Neuronal stem cell (in vitro differentiated cells): ENCODE data around the gene SLC46A2.

Experiments used
- DNase-seq: peaks from one replicate; pipeline ENCODE4 v3.0.0-alpha.2; 2013; ENCODE audit warnings: low spot score
- H2AFZ ChIP-seq: one replicate; pipeline ENCODE4 v1.6.1; 2013; ENCODE audit warnings: mild to moderate bottlenecking, low read length, inconsistent platforms
- H2AK5ac ChIP-seq: 2 replicates; pipeline ENCODE4 v1.6.1; 2013; ENCODE audit warnings: low read depth, mild to moderate bottlenecking, inconsistent platforms, low read length, moderate library complexity, mixed read lengths
- H2BK120ac ChIP-seq: 2 replicates; pipeline ENCODE4 v1.6.1; 2013; ENCODE audit warnings: low read depth, mild to moderate bottlenecking, inconsistent platforms, low read length, moderate library complexity, mixed read lengths
- H2BK12ac ChIP-seq: one replicate; pipeline ENCODE4 v1.6.1; 2013; ENCODE audit warnings: low read length, inconsistent platforms
- H2BK15ac ChIP-seq: 2 replicates; pipeline ENCODE4 v1.6.1; 2013; ENCODE audit warnings: mild to moderate bottlenecking, low read length, inconsistent platforms, mixed read lengths
- H2BK5ac ChIP-seq: one replicate; pipeline ENCODE4 v1.6.1; 2013; ENCODE audit warnings: inconsistent platforms, mild to moderate bottlenecking, low read length, moderate library complexity
- H3K14ac ChIP-seq: one replicate; pipeline ENCODE4 v1.6.1; 2013; ENCODE audit warnings: low read length, inconsistent platforms
- H3K18ac ChIP-seq: 2 replicates; pipeline ENCODE4 v1.6.1; 2013; ENCODE audit warnings: low read length, inconsistent platforms
- H3K23ac ChIP-seq: 2 replicates; pipeline ENCODE4 v1.6.1; 2013; ENCODE audit warnings: low read depth, mild to moderate bottlenecking, mixed read lengths, low read length, inconsistent platforms; ENCODE audit not compliant: poor library complexity
- H3K27ac ChIP-seq: replicated peaks from 3 replicates; pipeline ENCODE4 v1.5.1; 2013; ENCODE audit warnings: low read length, inconsistent platforms
- H3K27me3 ChIP-seq, 3 experiments: 2 replicates each; pipeline ENCODE4 v1.6.1; 2013; ENCODE audit warnings: low read length in 3 of 3, mild to moderate bottlenecking in 2 of 3, inconsistent platforms in 1 of 3, low read depth in 1 of 3, mixed read lengths in 1 of 3, moderate library complexity in 1 of 3; ENCODE audit not compliant: control insufficient read depth in 3 of 3, insufficient read depth in 3 of 3
- H3K36me3 ChIP-seq, 2 donors: replicated peaks in 1 of 2; 2 replicates each; pipeline ENCODE4 v1.6.1; 2013; ENCODE audit warnings: low read length in 2 of 2; ENCODE audit not compliant: control insufficient read depth in 2 of 2, insufficient read depth in 2 of 2
- H3K4ac ChIP-seq: 2 replicates; pipeline ENCODE4 v1.6.1; 2013; ENCODE audit warnings: inconsistent platforms, mild to moderate bottlenecking, low read length, moderate library complexity
- H3K4me1 ChIP-seq, 2 donors: 1 replicate in 1 of 2; 2 replicates in 1 of 2; pipeline ENCODE4 v1.6.1; 2013; ENCODE audit warnings: low read length in 2 of 2, low read depth in 1 of 2; ENCODE audit not compliant: control insufficient read depth in 2 of 2, insufficient read depth in 1 of 2
- H3K4me2 ChIP-seq: one replicate; pipeline ENCODE4 v1.6.1; 2013; ENCODE audit warnings: mild to moderate bottlenecking, low read length, inconsistent platforms; ENCODE audit not compliant: insufficient read depth, poor library complexity, severe bottlenecking
- H3K4me3 ChIP-seq, 2 donors: 2 replicates each; pipeline ENCODE4 v1.5.1; 2013; ENCODE audit warnings: low read length in 2 of 2, mild to moderate bottlenecking in 2 of 2, inconsistent platforms in 1 of 2, moderate library complexity in 1 of 2
- H3K79me1 ChIP-seq: one replicate; pipeline ENCODE4 v1.6.1; 2013; ENCODE audit warnings: low read depth, mild to moderate bottlenecking, inconsistent platforms, low read length, moderate library complexity
- H3K9ac ChIP-seq: one replicate; pipeline ENCODE4 v1.6.1; 2013; ENCODE audit warnings: mild to moderate bottlenecking, low read depth, low read length, inconsistent platforms; ENCODE audit not compliant: poor library complexity
- H3K9me3 ChIP-seq, 2 donors: replicated peaks in 1 of 2; 2 replicates each; pipeline versions ENCODE3 to v1.6.1; 2013; ENCODE audit warnings: low read length in 2 of 2, mild to moderate bottlenecking in 2 of 2, inconsistent platforms in 1 of 2, low read depth in 1 of 2, mixed read lengths in 1 of 2, moderate library complexity in 1 of 2; ENCODE audit not compliant: control insufficient read depth in 2 of 2, insufficient read depth in 1 of 2
- H4K8ac ChIP-seq: one replicate; pipeline ENCODE4 v1.6.1; 2013; ENCODE audit warnings: low read depth, mild to moderate bottlenecking, inconsistent platforms, low read length, moderate library complexity
- H4K91ac ChIP-seq: one replicate; pipeline ENCODE4 v1.6.1; 2013; ENCODE audit warnings: low read length, low read depth, mild to moderate bottlenecking, inconsistent platforms; ENCODE audit not compliant: poor library complexity
- WGBS, 2 donors: extraction: QIAGEN DNeasy Blood & Tissue Kit; methylation state at CpG; one replicate each; pipeline ENCODE4 v1.1.7; 2013; ENCODE audit warnings: missing lambda C conversion rate in 2 of 2, mixed read lengths in 1 of 2; ENCODE audit not compliant: insufficient read length in 2 of 2, insufficient replicate concordance in 1 of 2; ENCODE audit errors: extremely low coverage in 2 of 2; 5-methylcytosine and 5-hydroxymethylcytosine counted together

Gene SLC46A2

GRCh38 chr9:112861638-112862555 is 28.8 kb downstream of the SLC46A2 start:
- no peak overlapping the region for H2BK120ac ChIP-seq
- no peak overlapping the region for H3K14ac ChIP-seq
- peak overlapping the region; percentile 20 for H3K18ac ChIP-seq
- no peak overlapping the region for H2AK5ac ChIP-seq
- no peak overlapping the region for H2BK15ac ChIP-seq
- no peak overlapping the region for H3K4me2 ChIP-seq
- no CpG with 5 or more reads among the region's 19 CpGs for WGBS, 2 donors
- no peak overlapping the region for H2AFZ ChIP-seq
- DNase-seq: no peak
- H3K4me1 ChIP-seq: no peaks in the 10 kb centered on the region
- H3K4me3 ChIP-seq: no peak overlapping the region
- H4K8ac ChIP-seq: no peak overlapping the region
- H3K27ac ChIP-seq: no peak overlapping the region
- H3K27me3 ChIP-seq: no peaks in the 10 kb centered on the region
- H3K9me3 ChIP-seq: no peaks in the 10 kb centered on the region
- no peak overlapping the region for H3K23ac ChIP-seq
- H3K79me1 ChIP-seq: no peaks in the 10 kb centered on the region
- H3K4ac ChIP-seq: no peak overlapping the region
- H4K91ac ChIP-seq: no peak overlapping the region
- H2BK5ac ChIP-seq: no peak overlapping the region
- no peak overlapping the region for H2BK12ac ChIP-seq
- peaks cover 0 to 19% of the 10 kb centered on the region in 2 donors for H3K36me3 ChIP-seq
- H3K9ac ChIP-seq: no peak overlapping the region

DNA sequence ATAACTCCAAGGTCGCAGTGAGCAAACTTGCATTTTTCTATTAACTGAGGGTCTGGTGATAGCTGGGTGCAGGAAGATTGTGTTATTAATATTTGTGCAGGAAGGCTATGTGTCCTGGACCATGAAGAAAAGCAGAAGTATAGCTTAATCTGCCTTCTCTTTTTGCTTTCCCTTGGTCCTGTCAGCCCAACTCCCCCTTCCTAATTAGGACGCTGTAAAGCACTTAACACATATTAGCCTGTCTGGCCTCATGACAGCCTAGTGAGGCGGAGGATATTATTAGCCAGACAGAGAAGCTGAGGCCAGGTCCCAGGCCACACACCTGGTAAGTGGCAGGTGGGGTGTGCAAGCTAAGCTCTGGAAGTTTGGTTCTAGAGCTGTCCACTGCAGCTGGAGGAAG is 29.5 kb downstream of the SLC46A2 start:
- Histone ChIP-seq H3K79me1 (no peaks in the 10 kb centered on the region), H3K4ac (no peak overlapping the region), H3K23ac (no peak overlapping the region), H4K8ac (no peak overlapping the region), H2BK12ac (no peak overlapping the region), H3K18ac (no peak overlapping the region), H2AK5ac (no peak overlapping the region), H2BK15ac (no peak overlapping the region), H3K27me3 (no peaks in the 10 kb centered on the region), H2BK120ac (no peak overlapping the region), H3K9me3 (no peaks in the 10 kb centered on the region), H3K36me3 (peaks cover 0 to 17% of the 10 kb centered on the region in 2 donors), H4K91ac (no peak overlapping the region), H3K4me3 (no peak overlapping the region), H3K14ac (no peak overlapping the region), H3K27ac (no peak overlapping the region), H2BK5ac (no peak overlapping the region), H2AFZ (no peak overlapping the region), H3K4me1 (no peaks in the 10 kb centered on the region), H3K4me2 (no peak overlapping the region), H3K9ac (no peak overlapping the region)
- WGBS, 2 donors: no CpG with 5 or more reads among the region's 3 CpGs
- DNase-seq: no peak

- H2BK12ac ChIP-seq: no peak overlapping the region
- H3K27ac ChIP-seq: no peak overlapping the region
- no peak overlapping the region for H2BK5ac ChIP-seq
- peaks cover 0 to 14% of the 10 kb centered on the region in 2 donors for H3K36me3 ChIP-seq
- no CpG with 5 or more reads among the region's 1 CpG for WGBS, 2 donors
- H3K79me1 ChIP-seq: no peaks in the 10 kb centered on the region
- no peak overlapping the region for H3K4me2 ChIP-seq
- no peak overlapping the region for H4K8ac ChIP-seq
- no peak overlapping the region for H3K4me3 ChIP-seq
- no peak overlapping the region for H3K9ac ChIP-seq
- H3K4me1 ChIP-seq: no peaks in the 10 kb centered on the region
- H2BK120ac ChIP-seq: no peak overlapping the region
- no peak overlapping the region for H3K14ac ChIP-seq
- H2AK5ac ChIP-seq: no peak overlapping the region
- H3K18ac ChIP-seq: no peak overlapping the region
- no peak for DNase-seq
- H2BK15ac ChIP-seq: no peak overlapping the region
- H3K4ac ChIP-seq: no peak overlapping the region
- no peak overlapping the region for H4K91ac ChIP-seq
- no peaks in the 10 kb centered on the region for H3K27me3 ChIP-seq
- H3K9me3 ChIP-seq: no peaks in the 10 kb centered on the region
- H2AFZ ChIP-seq: no peak overlapping the region
- H3K23ac ChIP-seq: no peak overlapping the region
These were observed 30.2 kb downstream of the SLC46A2 start for GRCh38 chr9:112860451-112860850.

DNA sequence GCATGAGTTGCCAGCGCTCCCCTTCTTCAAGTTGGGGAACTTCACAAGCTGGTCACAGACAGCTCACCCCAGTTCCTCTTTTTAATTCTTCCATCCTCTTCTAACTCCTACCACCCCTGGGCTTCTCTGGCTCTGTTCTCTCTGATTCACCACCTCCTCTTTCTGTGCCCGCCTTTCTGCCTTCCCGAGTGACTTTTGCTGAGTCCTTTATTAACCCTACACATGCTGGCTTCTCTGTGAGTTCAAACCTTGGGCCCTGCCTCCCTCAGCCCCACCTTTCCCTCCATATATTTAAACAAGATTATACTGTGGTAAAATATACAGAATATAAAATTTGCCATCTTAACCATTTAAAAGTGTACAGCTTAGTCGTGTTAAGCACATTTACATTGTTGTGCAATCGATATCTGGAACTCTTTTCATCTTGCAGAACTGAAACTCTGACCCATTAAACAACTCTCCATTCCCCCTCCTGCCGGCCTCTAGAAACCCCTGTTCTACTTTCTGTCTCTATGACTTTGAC is 32.0 kb downstream of the SLC46A2 start:
- Histone ChIP-seq H4K8ac (no peak overlapping the region), H3K23ac (no peak overlapping the region), H3K4me2 (no peak overlapping the region), H3K4me3 (no peak overlapping the region), H3K79me1 (no peaks in the 10 kb centered on the region), H2BK15ac (no peak overlapping the region), H3K4me1 (no peaks in the 10 kb centered on the region), H2BK12ac (no peak overlapping the region), H2BK120ac (no peak overlapping the region), H3K18ac (no peak overlapping the region), H4K91ac (no peak overlapping the region), H3K14ac (no peak overlapping the region), H3K4ac (no peak overlapping the region), H2BK5ac (no peak overlapping the region), H3K9me3 (no peaks in the 10 kb centered on the region), H3K9ac (no peak overlapping the region), H3K27ac (no peak overlapping the region), H2AK5ac (no peak overlapping the region), H3K27me3 (no peaks in the 10 kb centered on the region), H2AFZ (no peak overlapping the region), H3K36me3 (peaks cover 0 to 7% of the 10 kb centered on the region in 2 donors)
- no CpG with 5 or more reads among the region's 6 CpGs for WGBS, 2 donors
- DNase-seq: no peak
